ENCODE measurements around the gene COL1A1. TPM values are rescaled to one million over a fixed set of nuclear protein-coding genes. Genes with fewer than 3 reads are reported as not detected.

The COL1A1 gene
- total RNA-seq, 1 experiment from 2014 or later = 104 TPM

DNA sequence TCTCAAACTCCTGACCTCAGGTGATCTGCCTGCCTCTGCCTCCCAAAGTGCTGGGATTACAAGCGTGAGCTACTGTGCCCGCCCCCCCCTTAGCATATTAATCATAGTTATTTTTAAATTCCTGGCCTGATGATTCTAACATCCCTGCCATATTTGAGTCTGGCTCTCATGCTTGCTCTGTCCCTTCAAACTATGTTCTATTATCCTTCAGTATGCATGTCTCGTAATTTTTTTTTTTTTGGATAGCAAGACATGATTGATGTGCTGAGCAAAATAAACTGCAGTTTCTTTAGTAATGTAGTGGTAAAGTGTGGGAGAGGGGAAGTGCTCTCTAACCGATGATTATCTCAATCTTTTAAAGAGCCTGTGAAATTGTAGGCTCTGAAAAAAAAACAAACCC is 38.5 kb upstream of the COL1A1 start:
- Mint-ChIP-seq H3K27me3 (ENCODE audit: low read depth) (peaks cover 22% of the 10 kb centered on the region), H3K27ac (no peak overlapping the region), H3K4me3 (no peak overlapping the region), H3K9me3 (peaks cover 0 to 5% of the 10 kb centered on the region in 2 experiments; a peak in 2 of 5 replicates), H3K4me1 (no peaks in the 10 kb centered on the region), H3K36me3 (ENCODE audit: insufficient read depth in 1 of 3, low read depth in 3 of 3) (no peaks in the 10 kb centered on the region)
- H3K4me2 ChIP-seq (ENCODE audit: insufficient read depth, insufficient read length, low read length) = no peak overlapping the region
- H4K20me1 ChIP-seq (ENCODE audit: control insufficient read depth, insufficient read depth, insufficient read length) = no peaks in the 10 kb centered on the region
- no CpG with 5 or more reads among the region's 4 CpGs for WGBS (ENCODE audit: extremely low coverage, insufficient read length, low lambda C conversion rate)
- no peak overlapping the region for H3K9ac ChIP-seq (ENCODE audit: extremely low read depth, insufficient read length, low read length)
- H3K79me2 ChIP-seq (ENCODE audit: insufficient read depth, low read length) = no peaks in the 10 kb centered on the region
- no peaks in the 10 kb centered on the region for H3K23me2 ChIP-seq (ENCODE audit: insufficient read length, low read depth, low read length, poor library complexity, severe bottlenecking)
- no peak overlapping the region for H4K8ac ChIP-seq (replicated peaks; ENCODE audit: insufficient read length, low read depth, low read length)
- H3K9me3 ChIP-seq (ENCODE audit: control insufficient read depth, low read depth, low read length) = no peaks in the 10 kb centered on the region
- no peak overlapping the region for H4K5ac ChIP-seq (ENCODE audit: insufficient read length, low read depth, low read length)
- no peak overlapping the region for H2BK5ac ChIP-seq (ENCODE audit: insufficient read length, low read length)
- no peak overlapping the region for H2AK5ac ChIP-seq (ENCODE audit: insufficient read length, low read length)
- no peak overlapping the region for H2BK15ac ChIP-seq (ENCODE audit: low read depth, low read length)
- TF ChIP-seq, protein P1, sequence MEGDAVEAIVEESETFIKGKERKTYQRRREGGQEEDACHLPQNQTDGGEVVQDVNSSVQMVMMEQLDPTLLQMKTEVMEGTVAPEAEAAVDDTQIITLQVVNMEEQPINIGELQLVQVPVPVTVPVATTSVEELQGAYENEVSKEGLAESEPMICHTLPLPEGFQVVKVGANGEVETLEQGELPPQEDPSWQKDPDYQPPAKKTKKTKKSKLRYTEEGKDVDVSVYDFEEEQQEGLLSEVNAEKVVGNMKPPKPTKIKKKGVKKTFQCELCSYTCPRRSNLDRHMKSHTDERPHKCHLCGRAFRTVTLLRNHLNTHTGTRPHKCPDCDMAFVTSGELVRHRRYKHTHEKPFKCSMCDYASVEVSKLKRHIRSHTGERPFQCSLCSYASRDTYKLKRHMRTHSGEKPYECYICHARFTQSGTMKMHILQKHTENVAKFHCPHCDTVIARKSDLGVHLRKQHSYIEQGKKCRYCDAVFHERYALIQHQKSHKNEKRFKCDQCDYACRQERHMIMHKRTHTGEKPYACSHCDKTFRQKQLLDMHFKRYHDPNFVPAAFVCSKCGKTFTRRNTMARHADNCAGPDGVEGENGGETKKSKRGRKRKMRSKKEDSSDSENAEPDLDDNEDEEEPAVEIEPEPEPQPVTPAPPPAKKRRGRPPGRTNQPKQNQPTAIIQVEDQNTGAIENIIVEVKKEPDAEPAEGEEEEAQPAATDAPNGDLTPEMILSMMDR (conservative IDR thresholded peaks at IDR 0.05) = no peak
- H2BK12ac ChIP-seq (ENCODE audit: insufficient read length, low read depth, low read length) = no peak overlapping the region
- no peak overlapping the region for H4K91ac ChIP-seq (ENCODE audit: insufficient read length, low read depth, low read length)
- H3K4ac ChIP-seq (ENCODE audit: low read depth, low read length) = no peak overlapping the region
- H3K4me1 ChIP-seq (ENCODE audit: insufficient read depth, low read length) = no peaks in the 10 kb centered on the region
- no peak overlapping the region for H3K14ac ChIP-seq (ENCODE audit: insufficient read depth, low read length)
- no peak overlapping the region for H3K18ac ChIP-seq (ENCODE audit: insufficient read length, low read depth, low read length)
- H2BK20ac ChIP-seq (ENCODE audit: low read depth, low read length, poor library complexity, severe bottlenecking) = no peak overlapping the region
- H2AFZ ChIP-seq (ENCODE audit: low read length) = no peak overlapping the region
- no peak for DNase-seq
- no peak overlapping the region for H3K56ac ChIP-seq (ENCODE audit: insufficient read length, low read depth, low read length)
- no peak overlapping the region for H3K23ac ChIP-seq (ENCODE audit: insufficient read length, low read depth, low read length)
- H3K27me3 ChIP-seq (ENCODE audit: insufficient read depth, low read length) = no peaks in the 10 kb centered on the region
- H3K27ac ChIP-seq (ENCODE audit: insufficient read length, low read depth, low read length) = no peak overlapping the region
- no peak overlapping the region for H2BK120ac ChIP-seq (ENCODE audit: low read depth, low read length, poor library complexity, severe bottlenecking)
- no peak overlapping the region for H3T11ph ChIP-seq (ENCODE audit: low read length)
- H3K79me1 ChIP-seq (ENCODE audit: insufficient read depth, low read depth, low read length, poor library complexity, severe bottlenecking) = no peaks in the 10 kb centered on the region

All from H9 (cell line).